Muscle of leg (tissue), 11 donors: ENCODE results near the gene KIF4B. TPM values are rescaled to one million over a fixed set of nuclear protein-coding genes. Genes with fewer than 3 reads are reported as not detected.
"Not testable (repeated sequence)": the region's sequence is repeated elsewhere in the genome, so short reads cannot be mapped to it uniquely, and the experiment has no call there.

Experiments used
- DNase-seq: peaks from one replicate; pipeline ENCODE4 v3.0.0; 2013
- H3K27ac ChIP-seq: one replicate; pipeline ENCODE4 v1.5.1; 2013; ENCODE audit warnings: mild to moderate bottlenecking, low read length, control low read depth
- H3K27me3 ChIP-seq: one replicate; pipeline ENCODE4 v1.6.1; 2013; ENCODE audit warnings: low read length; ENCODE audit not compliant: control insufficient read depth, insufficient read depth
- H3K36me3 ChIP-seq: one replicate; pipeline ENCODE4 v1.6.1; 2013; ENCODE audit warnings: low read length; ENCODE audit not compliant: control insufficient read depth, insufficient read depth
- H3K4me1 ChIP-seq: one replicate; pipeline ENCODE4 v1.6.1; 2013; ENCODE audit warnings: low read length; ENCODE audit not compliant: control insufficient read depth, insufficient read depth
- H3K4me3 ChIP-seq: one replicate; pipeline ENCODE4 v1.5.1; 2013; ENCODE audit warnings: low read length, control low read depth
- H3K9me3 ChIP-seq: replicated peaks from 2 replicates; pipeline ENCODE4 v1.6.1; 2013; ENCODE audit warnings: low read depth, low read length; ENCODE audit not compliant: control insufficient read depth
- WGBS: methylation state at CpG from one replicate; pipeline ENCODE4 v1.1.5; 2013; ENCODE audit warnings: missing lambda C conversion rate; ENCODE audit not compliant: insufficient coverage; 5-methylcytosine and 5-hydroxymethylcytosine counted together
- polyA plus RNA-seq, 8 donors: library from polyadenylated mRNA; unstranded; fragments of 120-200 nt; gene quantifications; one replicate each; pipeline versions ENCODE4 v1.2.1 to v1.2.3, GENCODE V29; 2013; ENCODE audit warnings: inconsistent platforms in 1 of 8, low replicate concordance in 1 of 8; ENCODE audit not compliant: insufficient read length in 8 of 8, insufficient read depth in 1 of 8
- total RNA-seq: library from RNA; stranded (reverse); fragments of 120-200 nt; gene quantifications from one replicate; pipeline ENCODE4 v1.2.4, GENCODE V29; 2013

Gene KIF4B
- total and polyA plus RNA-seq, 9 donors = under 0.01 to 0.15 (median 0.08) TPM

GRCh38 chr5:155029240-155029639 lies 15.7 kb downstream of the KIF4B start:
- Histone ChIP-seq H3K27me3 (no peaks in the 10 kb centered on the region), H3K36me3 (no peaks in the 10 kb centered on the region), H3K4me3 (no peak overlapping the region), H3K9me3 (no peaks in the 10 kb centered on the region), H3K4me1 (no peaks in the 10 kb centered on the region), H3K27ac (no peak overlapping the region)
- WGBS = no CpG with 5 or more reads among the region's 1 CpG
- no peak for DNase-seq

GRCh38 chr5:155034145-155034744 lies 20.7 kb downstream of the KIF4B start:
- H3K9me3 ChIP-seq, H3K36me3 ChIP-seq, H3K27me3 ChIP-seq, DNase-seq, H3K4me3 ChIP-seq, H3K27ac ChIP-seq, H3K4me1 ChIP-seq: not testable (repeated sequence)
- no CpG with 5 or more reads among the region's 1 CpG for WGBS

GRCh38 chr5:155035087-155035486 lies 21.5 kb downstream of the KIF4B start:
- H3K36me3 ChIP-seq, H3K4me3 ChIP-seq, H3K4me1 ChIP-seq, DNase-seq, H3K9me3 ChIP-seq, H3K27me3 ChIP-seq, H3K27ac ChIP-seq: not testable (repeated sequence)
- no CpG with 5 or more reads among the region's 2 CpGs for WGBS

GRCh38 chr5:155040984-155041653 lies 27.6 kb downstream of the KIF4B start:
- Histone ChIP-seq H3K4me1 (no peaks in the 10 kb centered on the region), H3K36me3 (no peaks in the 10 kb centered on the region), H3K27me3 (no peaks in the 10 kb centered on the region), H3K27ac (no peak overlapping the region), H3K4me3 (no peak overlapping the region), H3K9me3 (no peaks in the 10 kb centered on the region)
- no CpG with 5 or more reads among the region's 3 CpGs for WGBS
- no peak for DNase-seq

- Histone ChIP-seq H3K27me3 (no peaks in the 10 kb centered on the region), H3K4me1 (no peaks in the 10 kb centered on the region), H3K4me3 (no peak overlapping the region), H3K36me3 (no peaks in the 10 kb centered on the region), H3K27ac (no peak overlapping the region), H3K9me3 (no peaks in the 10 kb centered on the region)
- no peak for DNase-seq
Measured at GRCh38 chr5:155044591-155044990, 31.0 kb downstream of the KIF4B start.

GRCh38 chr5:155046591-155046990 lies 33.0 kb downstream of the KIF4B start:
- Histone ChIP-seq H3K27ac (no peak overlapping the region), H3K4me3 (no peak overlapping the region), H3K27me3 (no peaks in the 10 kb centered on the region), H3K36me3 (no peaks in the 10 kb centered on the region), H3K9me3 (no peaks in the 10 kb centered on the region), H3K4me1 (no peaks in the 10 kb centered on the region)
- 71% methylated on average over 1 of the region's 2 CpGs for WGBS
- no peak for DNase-seq

GRCh38 chr5:155047818-155048217 lies 34.3 kb downstream of the KIF4B start:
- Histone ChIP-seq H3K27ac (no peak overlapping the region), H3K9me3 (no peaks in the 10 kb centered on the region), H3K27me3 (no peaks in the 10 kb centered on the region), H3K4me3 (no peak overlapping the region), H3K36me3 (no peaks in the 10 kb centered on the region), H3K4me1 (no peaks in the 10 kb centered on the region)
- 90% methylated on average over 3 of the region's 8 CpGs for WGBS
- DNase-seq = no peak

- Histone ChIP-seq H3K4me3 (no peak overlapping the region), H3K27me3 (no peaks in the 10 kb centered on the region), H3K27ac (no peak overlapping the region), H3K36me3 (no peaks in the 10 kb centered on the region), H3K4me1 (no peaks in the 10 kb centered on the region), H3K9me3 (no peaks in the 10 kb centered on the region)
- WGBS = 7% methylated on average over 1 of the region's 1 CpG
- DNase-seq = no peak
Measured at GRCh38 chr5:155049569-155050383, 36.2 kb downstream of the KIF4B start.

GRCh38 chr5:155050384-155051019 lies 36.9 kb downstream of the KIF4B start:
- H3K27me3 ChIP-seq = no peaks in the 10 kb centered on the region
- H3K9me3 ChIP-seq = no peaks in the 10 kb centered on the region
- DNase-seq = no peak
- H3K36me3 ChIP-seq = no peaks in the 10 kb centered on the region
- H3K4me3 ChIP-seq = no peak overlapping the region
- no peaks in the 10 kb centered on the region for H3K4me1 ChIP-seq
- no peak overlapping the region for H3K27ac ChIP-seq
- no CpG with 5 or more reads among the region's 5 CpGs for WGBS

- DNase-seq = no peak
- no peaks in the 10 kb centered on the region for H3K4me1 ChIP-seq
- no peak overlapping the region for H3K27ac ChIP-seq
- H3K36me3 ChIP-seq = no peaks in the 10 kb centered on the region
- 81% methylated on average over 2 of the region's 4 CpGs for WGBS
- H3K9me3 ChIP-seq = no peaks in the 10 kb centered on the region
- no peaks in the 10 kb centered on the region for H3K27me3 ChIP-seq
- H3K4me3 ChIP-seq = no peak overlapping the region
Measured at GRCh38 chr5:155052532-155052931, 39.0 kb downstream of the KIF4B start.
